Thoracic aorta (tissue), 2 donors: ENCODE results near the gene PTPN23. TPM values are rescaled to one million over a fixed set of nuclear protein-coding genes. Genes with fewer than 3 reads are reported as not detected.

ENCODE experiments used
- ATAC-seq: fragments of 150-250 bp; one replicate; pipeline ENCODE4 v1.8.0; 2017; ENCODE audit warnings: low read depth; ENCODE audit not compliant: insufficient number of reproducible peaks, low FRiP score
- DNase-seq: peaks from one replicate; pipeline ENCODE4 v3.0.0-alpha.2; 2020; ENCODE audit warnings: low spot score
- H3K27ac ChIP-seq, 2 donors: fragments of 200-600 bp; sonication (generic); 1 replicate in 1 of 2; 2 replicates in 1 of 2; pipeline ENCODE4 v1.5.1; 2016; ENCODE audit warnings: mild to moderate bottlenecking in 2 of 2, moderate library complexity in 2 of 2
- H3K27me3 ChIP-seq: fragments of 200-600 bp; sonication (generic); replicated peaks from 2 replicates; pipeline ENCODE4 v1.6.0; 2016; ENCODE audit warnings: mild to moderate bottlenecking; ENCODE audit not compliant: insufficient read depth
- H3K36me3 ChIP-seq: fragments of 200-600 bp; sonication (generic); one replicate; pipeline ENCODE4 v1.5.1; 2016
- H3K4me1 ChIP-seq, 2 donors: fragments of 200-600 bp; sonication (generic); 1 replicate in 1 of 2; 2 replicates in 1 of 2; pipeline versions ENCODE4 v1.5.1 to v1.6.0; 2016; ENCODE audit warnings: low read depth in 2 of 2, mild to moderate bottlenecking in 1 of 2; ENCODE audit not compliant: control insufficient read depth in 1 of 2
- H3K4me3 ChIP-seq: fragments of 200-600 bp; sonication (generic); 2 replicates; pipeline ENCODE4 v1.5.1; 2016; ENCODE audit warnings: mild to moderate bottlenecking
- H3K9me3 ChIP-seq: fragments of 200-600 bp; sonication (generic); 2 replicates; pipeline ENCODE4 v1.5.1; 2016
- total RNA-seq, 2 donors: library from RNA; depleted of rRNA; stranded (reverse); fragments of >200 nt; gene quantifications; one replicate each; pipeline versions ENCODE4 v1.1.0 to v1.2.3, GENCODE V29; 2016
- TF ChIP-seq, protein P1 (sequence below): fragments of 200-600 bp; sonication (generic); IDR thresholded peaks from one replicate; pipeline ENCODE4 v1.5.1; 2019; ENCODE audit warnings: antibody characterized with exemption

Gene PTPN23
- total RNA-seq, 2 donors from 2014 or later = 32.2 to 50.4 TPM

DNA sequence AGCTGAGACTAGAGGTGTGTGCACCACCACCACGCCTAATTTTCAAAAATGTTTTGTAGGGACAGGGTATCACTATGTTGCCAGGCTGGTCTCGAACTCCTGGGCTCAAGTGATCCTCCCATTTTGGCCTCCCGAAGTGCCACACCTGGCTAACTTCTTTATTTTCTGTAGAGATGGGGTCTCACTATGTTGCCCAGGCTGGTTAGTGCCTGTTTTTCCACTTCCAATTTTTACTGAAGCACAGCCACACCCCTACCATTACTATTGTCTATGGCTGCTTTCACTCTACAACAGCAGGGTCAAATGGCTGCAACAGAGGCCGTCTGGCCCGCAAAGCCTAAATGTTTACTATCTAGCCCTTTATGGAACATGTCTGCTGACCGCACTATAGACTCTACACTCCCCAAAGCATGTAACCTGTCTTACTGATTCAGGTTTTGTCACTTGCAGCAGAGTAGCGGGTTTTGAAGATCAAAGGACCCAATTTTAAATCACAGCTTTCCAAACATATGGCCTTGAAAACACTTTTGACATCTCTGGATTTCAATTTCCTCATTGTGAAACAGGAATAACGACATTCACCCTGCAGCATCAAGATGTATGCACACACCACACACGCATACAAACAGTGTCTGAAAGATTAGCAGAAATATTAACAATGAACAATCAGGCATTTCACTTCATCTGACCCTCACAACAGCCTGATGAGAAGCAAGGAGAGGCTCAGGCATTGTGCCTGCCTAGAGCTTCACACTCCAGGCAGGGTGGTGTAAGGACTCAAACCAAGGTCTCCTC, 48.9 kb downstream of the PTPN23 start:
- Histone ChIP-seq H3K27ac (no peak overlapping the region), H3K36me3 (peaks cover 47% of the 10 kb centered on the region), H3K9me3 (no peaks in the 10 kb centered on the region), H3K4me3 (no peak overlapping the region), H3K4me1 (no peaks in the 10 kb centered on the region), H3K27me3 (no peaks in the 10 kb centered on the region)
- no peak for DNase-seq
- no peak for ATAC-seq
- TF ChIP-seq, protein P1, sequence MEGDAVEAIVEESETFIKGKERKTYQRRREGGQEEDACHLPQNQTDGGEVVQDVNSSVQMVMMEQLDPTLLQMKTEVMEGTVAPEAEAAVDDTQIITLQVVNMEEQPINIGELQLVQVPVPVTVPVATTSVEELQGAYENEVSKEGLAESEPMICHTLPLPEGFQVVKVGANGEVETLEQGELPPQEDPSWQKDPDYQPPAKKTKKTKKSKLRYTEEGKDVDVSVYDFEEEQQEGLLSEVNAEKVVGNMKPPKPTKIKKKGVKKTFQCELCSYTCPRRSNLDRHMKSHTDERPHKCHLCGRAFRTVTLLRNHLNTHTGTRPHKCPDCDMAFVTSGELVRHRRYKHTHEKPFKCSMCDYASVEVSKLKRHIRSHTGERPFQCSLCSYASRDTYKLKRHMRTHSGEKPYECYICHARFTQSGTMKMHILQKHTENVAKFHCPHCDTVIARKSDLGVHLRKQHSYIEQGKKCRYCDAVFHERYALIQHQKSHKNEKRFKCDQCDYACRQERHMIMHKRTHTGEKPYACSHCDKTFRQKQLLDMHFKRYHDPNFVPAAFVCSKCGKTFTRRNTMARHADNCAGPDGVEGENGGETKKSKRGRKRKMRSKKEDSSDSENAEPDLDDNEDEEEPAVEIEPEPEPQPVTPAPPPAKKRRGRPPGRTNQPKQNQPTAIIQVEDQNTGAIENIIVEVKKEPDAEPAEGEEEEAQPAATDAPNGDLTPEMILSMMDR = no peak

DNA sequence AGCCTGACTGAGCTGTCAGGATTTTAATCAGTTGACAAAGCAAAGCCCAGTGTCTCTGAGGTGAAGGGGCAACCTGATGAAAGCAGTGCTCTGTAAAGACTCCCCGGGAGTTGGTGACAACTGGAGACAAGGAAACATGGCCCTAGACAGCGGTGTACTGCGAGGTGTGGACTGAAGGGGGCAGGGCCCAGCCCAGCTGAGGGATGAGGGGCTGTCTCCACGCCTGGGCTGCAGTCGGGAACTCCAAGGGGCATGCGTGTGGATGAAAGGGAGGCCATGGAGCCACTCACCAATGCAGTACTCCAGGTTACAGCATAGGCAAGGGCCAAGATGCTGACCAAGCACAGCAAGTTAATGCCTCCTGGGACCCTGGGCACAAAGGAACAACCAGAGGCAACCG, 49.8 kb downstream of the PTPN23 start:
- ATAC-seq (no peak), DNase-seq (no peak)
- Histone ChIP-seq H3K4me1 (no peaks in the 10 kb centered on the region), H3K4me3 (no peak overlapping the region), H3K36me3 (peaks cover 41% of the 10 kb centered on the region), H3K27me3 (no peaks in the 10 kb centered on the region), H3K9me3 (no peaks in the 10 kb centered on the region), H3K27ac (no peak overlapping the region)
- TF ChIP-seq, protein P1 = no peak

DNA sequence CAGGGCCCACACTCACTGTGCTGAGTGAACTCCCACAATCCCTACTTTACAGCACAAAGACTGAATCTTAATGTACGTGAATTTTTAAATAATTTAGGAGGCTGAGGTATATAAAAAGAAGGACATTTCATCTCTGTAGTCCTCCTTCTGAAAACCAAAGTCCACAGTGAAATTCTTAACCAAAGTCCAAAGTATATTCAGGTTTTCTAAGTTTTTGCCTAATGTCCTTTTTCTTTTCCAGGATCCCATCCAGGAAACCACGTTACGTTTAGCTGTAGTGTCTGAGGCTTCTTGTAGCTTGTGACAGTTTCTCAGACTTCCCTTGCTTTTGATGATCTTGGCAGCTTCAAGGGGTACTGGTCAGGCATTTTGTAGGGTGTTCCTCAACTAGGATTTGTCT, 50.4 kb downstream of the PTPN23 start:
- peaks cover 36% of the 10 kb centered on the region for H3K36me3 ChIP-seq
- H3K4me3 ChIP-seq = no peak overlapping the region
- no peak for ATAC-seq
- H3K9me3 ChIP-seq = no peaks in the 10 kb centered on the region
- TF ChIP-seq, protein P1 = no peak
- no peaks in the 10 kb centered on the region for H3K27me3 ChIP-seq
- DNase-seq = no peak
- no peak overlapping the region for H3K27ac ChIP-seq
- H3K4me1 ChIP-seq = no peaks in the 10 kb centered on the region

DNA sequence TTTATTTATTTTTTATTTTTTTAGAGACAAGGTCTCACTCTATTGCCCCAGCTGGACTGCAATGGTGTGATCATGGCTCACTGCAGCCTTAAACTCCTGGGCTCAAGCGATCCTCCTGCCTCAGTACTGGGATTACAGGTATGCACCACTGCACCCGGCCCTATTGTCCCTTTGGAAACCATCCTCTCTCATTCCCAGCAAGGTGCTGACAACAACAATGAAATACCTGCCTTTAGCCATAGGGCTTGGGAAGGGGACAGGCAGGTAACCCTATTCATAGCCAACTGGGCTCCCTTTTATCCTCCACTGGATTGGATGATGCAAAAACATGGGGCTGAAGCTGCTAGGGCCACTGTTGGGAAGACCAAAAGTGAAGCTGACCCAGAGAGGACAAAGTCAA, 51.9 kb downstream of the PTPN23 start:
- Histone ChIP-seq H3K9me3 (no peaks in the 10 kb centered on the region), H3K4me1 (no peaks in the 10 kb centered on the region), H3K36me3 (peaks cover 30% of the 10 kb centered on the region), H3K27me3 (no peaks in the 10 kb centered on the region), H3K4me3 (no peak overlapping the region), H3K27ac (no peak overlapping the region)
- TF ChIP-seq, protein P1 = no peak
- ATAC-seq (no peak), DNase-seq (no peak)

DNA sequence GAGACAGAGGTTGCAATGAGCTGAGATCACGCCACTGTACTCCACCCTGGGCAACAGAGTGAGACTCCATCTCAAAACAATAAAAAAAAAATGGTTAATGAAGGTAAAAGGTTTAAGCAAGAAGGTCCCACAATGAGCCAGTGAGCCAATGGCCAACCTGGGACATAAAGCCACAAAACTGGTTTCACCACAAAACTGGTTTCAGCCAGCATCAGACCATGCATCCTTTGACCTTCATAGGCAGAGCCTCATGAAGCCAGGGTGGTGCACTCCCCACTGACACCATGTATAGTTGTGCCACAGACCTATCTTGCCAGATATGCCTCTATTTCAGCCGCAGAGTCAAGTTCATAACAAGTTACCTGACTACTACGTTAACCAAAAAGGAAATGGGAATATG, 53.0 kb downstream of the PTPN23 start:
- Histone ChIP-seq H3K4me3 (no peak overlapping the region), H3K27ac (no peak overlapping the region), H3K9me3 (no peaks in the 10 kb centered on the region), H3K27me3 (no peaks in the 10 kb centered on the region), H3K4me1 (no peaks in the 10 kb centered on the region), H3K36me3 (peaks cover 24% of the 10 kb centered on the region)
- DNase-seq (no peak), ATAC-seq (no peak)
- TF ChIP-seq, protein P1 = no peak
